ENCODE measurements around the gene GRID1.

DNA sequence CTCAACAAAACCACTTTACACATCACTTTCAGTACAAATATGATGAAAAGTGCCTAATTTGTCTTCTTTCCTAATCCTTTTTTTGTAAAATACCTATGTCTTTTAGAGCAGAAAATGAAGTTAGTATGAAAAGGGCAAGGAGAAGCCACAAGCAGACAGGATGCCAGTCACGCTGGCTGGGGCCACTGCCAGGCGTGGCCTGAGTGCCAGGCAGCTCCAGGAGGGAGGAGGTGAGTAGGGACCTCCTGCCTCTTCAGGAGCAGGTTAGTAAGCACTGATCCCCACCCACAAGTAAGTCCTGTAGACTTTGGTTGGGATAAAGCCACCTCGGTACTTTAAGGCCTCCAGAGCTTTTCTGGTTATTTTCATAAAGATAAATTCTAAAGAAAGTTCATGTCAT is 432.0 kb downstream of the GRID1 start:
- TF ChIP-seq, protein P1, sequence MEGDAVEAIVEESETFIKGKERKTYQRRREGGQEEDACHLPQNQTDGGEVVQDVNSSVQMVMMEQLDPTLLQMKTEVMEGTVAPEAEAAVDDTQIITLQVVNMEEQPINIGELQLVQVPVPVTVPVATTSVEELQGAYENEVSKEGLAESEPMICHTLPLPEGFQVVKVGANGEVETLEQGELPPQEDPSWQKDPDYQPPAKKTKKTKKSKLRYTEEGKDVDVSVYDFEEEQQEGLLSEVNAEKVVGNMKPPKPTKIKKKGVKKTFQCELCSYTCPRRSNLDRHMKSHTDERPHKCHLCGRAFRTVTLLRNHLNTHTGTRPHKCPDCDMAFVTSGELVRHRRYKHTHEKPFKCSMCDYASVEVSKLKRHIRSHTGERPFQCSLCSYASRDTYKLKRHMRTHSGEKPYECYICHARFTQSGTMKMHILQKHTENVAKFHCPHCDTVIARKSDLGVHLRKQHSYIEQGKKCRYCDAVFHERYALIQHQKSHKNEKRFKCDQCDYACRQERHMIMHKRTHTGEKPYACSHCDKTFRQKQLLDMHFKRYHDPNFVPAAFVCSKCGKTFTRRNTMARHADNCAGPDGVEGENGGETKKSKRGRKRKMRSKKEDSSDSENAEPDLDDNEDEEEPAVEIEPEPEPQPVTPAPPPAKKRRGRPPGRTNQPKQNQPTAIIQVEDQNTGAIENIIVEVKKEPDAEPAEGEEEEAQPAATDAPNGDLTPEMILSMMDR (IDR thresholded peaks at IDR 0.05): no peak
- TF ChIP-seq ZFX (IDR thresholded peaks at IDR 0.05; ENCODE audit: borderline replicate concordance): no peak

Measured in 22Rv1 (cell line).